Adrenal gland (tissue), 12 donors: Measurements from ENCODE around the gene GRB10. TPM values are rescaled to one million over a fixed set of nuclear protein-coding genes. Genes with fewer than 3 reads are reported as not detected.
"Not testable (repeated sequence)": the region's sequence is repeated elsewhere in the genome, so short reads cannot be mapped to it uniquely, and the experiment has no call there.

Experiments used
- DNase-seq, 7 donors: peaks; one replicate each; pipeline ENCODE4 v3.0.0-alpha.2; 2019 to 2020
- H3K27ac ChIP-seq, 5 donors: fragments of 200-600 bp; sonication (generic) in 4 of 5; 1 replicate in 3 of 5; 2 replicates in 2 of 5; pipeline versions ENCODE4 v1.5.1 to v1.8.0; 2016 to 2020; ENCODE audit warnings: mild to moderate bottlenecking in 1 of 5
- H3K27me3 ChIP-seq: fragments of 200-600 bp; 2 replicates; pipeline ENCODE4 v1.8.0; 2021
- H3K36me3 ChIP-seq, 2 donors: fragments of 200-600 bp; replicated peaks in 1 of 2; 1 replicate in 1 of 2; 2 replicates in 1 of 2; pipeline versions ENCODE4 v1.5.1 to v1.8.0; 2018 to 2022
- H3K4me1 ChIP-seq, 2 donors: fragments of 200-600 bp; replicated peaks in 1 of 2; 1 replicate in 1 of 2; 2 replicates in 1 of 2; pipeline versions ENCODE4 v1.5.1 to v1.8.0; 2018 to 2021
- H3K4me3 ChIP-seq, 4 donors: fragments of 200-600 bp; sonication (generic) in 3 of 4; one replicate each; pipeline ENCODE4 v1.5.1; 2016 to 2018
- H3K9me3 ChIP-seq, 3 donors: fragments of 200-600 bp; sonication (generic) in 1 of 3; replicated peaks in 1 of 3; 1 replicate in 2 of 3; 2 replicates in 1 of 3; pipeline versions ENCODE4 v1.5.1 to v1.8.0; 2016 to 2021
- CTCF ChIP-seq, 6 experiments: fragments of 450-650 bp in 4 of 6; fragments of 200-600 bp in 2 of 6; sonication (generic) in 1 of 6; IDR thresholded peaks; 1 replicate in 5 of 6; 2 replicates in 1 of 6; pipeline versions ENCODE4 v1.5.1 to v1.8.0; 2016 to 2021; ENCODE audit warnings: antibody characterized with exemption in 6 of 6, mild to moderate bottlenecking in 2 of 6, moderate library complexity in 1 of 6
- POLR2A ChIP-seq, 2 donors: fragments of 450-650 bp; IDR thresholded peaks; one replicate each; pipeline ENCODE4 v1.6.1; 2017; ENCODE audit warnings: antibody characterized with exemption in 2 of 2, mild to moderate bottlenecking in 2 of 2, moderate library complexity in 1 of 2
- WGBS, 4 donors: extraction: QIAGEN DNeasy Blood & Tissue Kit in 2 of 4; methylation state at CpG; one replicate each; pipeline versions ENCODE4 v1.1.5 to v1.1.7; 2013 to 2017; 5-methylcytosine and 5-hydroxymethylcytosine counted together
- intact Hi-C, 2 donors: fragments of 100-400 bp; cut with DNase I; formaldehyde crosslinking; loops; one replicate each; pipeline versions ENCODE4 v1.14.1 to v1.15.0; 2022 to 2023
- polyA plus RNA-seq, 3 donors: library from polyadenylated mRNA; stranded (reverse); fragments of 200-250 nt in 2 of 3; fragments of 350-450 nt in 1 of 3; fragmentation: Illumina TruSeq in 1 of 3; extraction: RNeasy Lipid Tissue Mini Kit (QIAGEN cat#74804) in 1 of 3; gene quantifications; one replicate each; pipeline ENCODE4 v1.2.3, GENCODE V29; 2013 to 2014
- total RNA-seq, 9 donors: library from RNA; depleted of rRNA in 4 of 9; stranded (reverse); fragments of >200 nt in 4 of 9; fragments of 120-200 nt in 1 of 9; fragmentation: NEBNext Ultra II Directional in 1 of 9; extraction: Animal tissue kit (Norgen Biotek cat#: 25700) in 1 of 9; gene quantifications; one replicate each; pipeline versions ENCODE4 v1.1.0 to v1.2.4, GENCODE V29; 2013 to 2023
- donor health status: healthy with polysubstance abuse.
- donor health status: Bipolar disorder and iron deficiency.
- donor health status: DM: yes; HTN: yes; CAD: no.
- donor health status: DM: no; HTN: no; CAD: no.
- donor health status: DM: no; HTN: no; CAD: no.
- donor health status: DM: yes; HTN: yes; CAD: no.

The GRB10 gene
- total and polyA plus RNA-seq, 12 donors, result 33.5 to 158 (median 67.3) TPM

- TF ChIP-seq CTCF (IDR thresholded peaks at IDR 0.05), result no peak
- no peak for TF ChIP-seq POLR2A (IDR thresholded peaks at IDR 0.05)
- Histone ChIP-seq H3K9me3 (no peaks in the 10 kb centered on the region), H3K27ac (no peak overlapping the region), H3K4me1 (peaks cover 0 to 5% of the 10 kb centered on the region in 2 donors), H3K4me3 (no peak overlapping the region), H3K36me3 (peaks cover 0 to 1% of the 10 kb centered on the region in 2 donors), H3K27me3 (no peaks in the 10 kb centered on the region)
- no peak for DNase-seq
- intact Hi-C loops, result no loop called here
- 69 to 88% (median 85%) methylated on average over 4 of the region's 4 CpGs for WGBS, 4 donors
Observed at GRCh38 chr7:50742401-50742800, 40.3 kb downstream of the GRB10 start.

GRCh38 chr7:50739744-50740435 lies 42.8 kb downstream of the GRB10 start:
- H3K36me3 ChIP-seq, result no peaks in the 10 kb centered on the region
- intact Hi-C loops, result no loop called here
- no peak overlapping the region for H3K4me3 ChIP-seq
- peaks cover 0 to 5% of the 10 kb centered on the region in 2 donors for H3K4me1 ChIP-seq
- no peak for DNase-seq
- TF ChIP-seq CTCF (IDR thresholded peaks at IDR 0.05), result no peak
- no peak for TF ChIP-seq POLR2A (IDR thresholded peaks at IDR 0.05)
- H3K9me3 ChIP-seq, result no peaks in the 10 kb centered on the region
- WGBS, 4 donors, result 68 to 81% (median 71%) methylated on average over 7 of the region's 7 CpGs
- H3K27me3 ChIP-seq, result no peaks in the 10 kb centered on the region
- H3K27ac ChIP-seq, result no peak overlapping the region

- no peak for DNase-seq
- no peak overlapping the region for H3K4me3 ChIP-seq
- H3K36me3 ChIP-seq, result no peaks in the 10 kb centered on the region
- WGBS, 4 donors, result 53 to 70% (median 64%) methylated on average over 3 of the region's 3 CpGs
- peaks cover 0 to 10% of the 10 kb centered on the region in 2 donors for H3K4me1 ChIP-seq
- H3K27ac ChIP-seq, result no peak overlapping the region
- H3K27me3 ChIP-seq, result no peaks in the 10 kb centered on the region
- intact Hi-C loops, result no loop called here
- H3K9me3 ChIP-seq, result no peaks in the 10 kb centered on the region
- TF ChIP-seq CTCF (IDR thresholded peaks at IDR 0.05) (no peak), POLR2A (IDR thresholded peaks at IDR 0.05) (no peak)
Observed at GRCh38 chr7:50738932-50739331, 43.8 kb downstream of the GRB10 start.

- H3K4me1 ChIP-seq, result peaks cover 3 to 26% of the 10 kb centered on the region in 2 donors
- peak in 1 of 7 donors; percentile 6 for DNase-seq
- H3K27ac ChIP-seq, H3K36me3 ChIP-seq, H3K9me3 ChIP-seq, H3K27me3 ChIP-seq, intact Hi-C loops, H3K4me3 ChIP-seq: not testable (repeated sequence)
- 91 to 98% (median 97%) methylated on average over 8 of the region's 8 CpGs for WGBS, 4 donors
Observed at GRCh38 chr7:50735836-50736235, 46.9 kb downstream of the GRB10 start.

- Histone ChIP-seq H3K4me3 (no peak overlapping the region), H3K27ac (no peak overlapping the region), H3K9me3 (no peaks in the 10 kb centered on the region), H3K27me3 (no peaks in the 10 kb centered on the region), H3K4me1 (peaks cover 8 to 31% of the 10 kb centered on the region in 2 donors), H3K36me3 (no peaks in the 10 kb centered on the region)
- TF ChIP-seq POLR2A (IDR thresholded peaks at IDR 0.05), result no peak
- no peak for TF ChIP-seq CTCF (IDR thresholded peaks at IDR 0.05)
- no peak for DNase-seq
- intact Hi-C loops, result no loop called here
Observed at GRCh38 chr7:50735333-50735732, 47.4 kb downstream of the GRB10 start.
